IPS-18c (cell line): Measurements from ENCODE around the gene HOXA7.

ENCODE experiments used
- H3K4me3 ChIP-seq: 2 replicates; pipeline ENCODE4 v1.7.0; 2013; ENCODE audit warnings: low read depth, mild to moderate bottlenecking, low read length, moderate library complexity; ENCODE audit not compliant: insufficient read depth
- H3K9me3 ChIP-seq: one replicate; pipeline ENCODE4 v1.6.1; 2013; ENCODE audit warnings: mild to moderate bottlenecking, low read length, moderate library complexity; ENCODE audit not compliant: control insufficient read depth, insufficient read depth

HOXA7 gene

GRCh38 chr7:27156916-27157701 is 634 bp upstream of the HOXA7 start:
- no peak overlapping the region for H3K4me3 ChIP-seq
- peaks cover 9% of the 10 kb centered on the region for H3K9me3 ChIP-seq

GRCh38 chr7:27155816-27156507 is 513 bp downstream of the HOXA7 start:
- Histone ChIP-seq H3K9me3 (peaks cover 9% of the 10 kb centered on the region), H3K4me3 (peak overlapping the region; percentile 25)

GRCh38 chr7:27154901-27155815 is 1.3 kb downstream of the HOXA7 start:
- Histone ChIP-seq H3K4me3 (no peak overlapping the region), H3K9me3 (peaks cover 7% of the 10 kb centered on the region)

GRCh38 chr7:27154369-27154768 is 2.1 kb downstream of the HOXA7 start:
- Histone ChIP-seq H3K4me3 (no peak overlapping the region), H3K9me3 (peaks cover 4% of the 10 kb centered on the region)

GRCh38 chr7:27153526-27153925 is 2.9 kb downstream of the HOXA7 start:
- H3K4me3 ChIP-seq = no peak overlapping the region
- H3K9me3 ChIP-seq = peaks cover 3% of the 10 kb centered on the region

GRCh38 chr7:27152816-27153442 is 3.5 kb downstream of the HOXA7 start:
- H3K4me3 ChIP-seq = no peak overlapping the region
- H3K9me3 ChIP-seq = no peaks in the 10 kb centered on the region

GRCh38 chr7:27151931-27152815 is 4.3 kb downstream of the HOXA7 start, which contains the start of gene HOXA3:
Gene HOXA3, minus strand, starts transcription at chr7:27152583. Its CDS starts 41,943 bp downstream, at chr7:27110640.
- no peak within 1 kb of the TSS for H3K4me3 ChIP-seq
- H3K9me3 ChIP-seq = peaks cover under 1% of the 10 kb centered on the region

GRCh38 chr7:27151341-27151930 is 5.0 kb downstream of the HOXA7 start:
- Histone ChIP-seq H3K9me3 (peaks cover 2% of the 10 kb centered on the region), H3K4me3 (no peak overlapping the region)

GRCh38 chr7:27150568-27151340 is 5.7 kb downstream of the HOXA7 start:
- Histone ChIP-seq H3K9me3 (peaks cover 2% of the 10 kb centered on the region), H3K4me3 (peak overlapping the region; percentile 22; the same call in 1 of the 2 replicates)

- Histone ChIP-seq H3K9me3 (peaks cover 2% of the 10 kb centered on the region), H3K4me3 (no peak overlapping the region)
Observed at GRCh38 chr7:27149842-27150567, 6.5 kb downstream of the HOXA7 start.

- Histone ChIP-seq H3K4me3 (no peak overlapping the region), H3K9me3 (peaks cover 2% of the 10 kb centered on the region)
Observed at GRCh38 chr7:27148756-27149641, 7.5 kb downstream of the HOXA7 start.

- Histone ChIP-seq H3K9me3 (peaks cover 5% of the 10 kb centered on the region), H3K4me3 (no peak overlapping the region)
Observed at GRCh38 chr7:27148031-27148755, 8.3 kb downstream of the HOXA7 start.
